ENCODE data around the gene COL6A3. TPM values are rescaled to one million over a fixed set of nuclear protein-coding genes. Genes with fewer than 3 reads are reported as not detected.
"Not testable (repeated sequence)": the region's sequence is repeated elsewhere in the genome, so short reads cannot be mapped to it uniquely, and the experiment has no call there.

The COL6A3 gene
- total RNA-seq, 1 experiment from 2014 or later = 1.2 TPM

- H3K27ac ChIP-seq (ENCODE audit: low read depth, low read length) = no peak overlapping the region
- DNase-seq (ENCODE audit: low read depth, low spot score) (no peak), ATAC-seq (no peak)
- H2AFZ ChIP-seq (ENCODE audit: low read depth, low read length, poor library complexity, severe bottlenecking) = no peak overlapping the region
- H3K27me3 ChIP-seq (ENCODE audit: insufficient read depth, low read length) = peaks cover 87% of the 10 kb centered on the region
- no peak for TF ChIP-seq TCF7L2 (IDR thresholded peaks at IDR 0.05; ENCODE audit: borderline replicate concordance, extremely low read depth, insufficient read depth, insufficient read length)
- no peak for TF ChIP-seq RAD21 (IDR thresholded peaks at IDR 0.05; ENCODE audit: low read depth)
- no peak for TF ChIP-seq ELF1 (IDR thresholded peaks at IDR 0.05; ENCODE audit: borderline replicate concordance, low read depth)
- no peak for TF ChIP-seq EGR1 (IDR thresholded peaks at IDR 0.05; ENCODE audit: low read depth)
- no peak for TF ChIP-seq CBX3 (IDR thresholded peaks at IDR 0.05; ENCODE audit: low read depth)
- TF ChIP-seq ZFX (IDR thresholded peaks at IDR 0.05) = no peak
- TF ChIP-seq JUND (IDR thresholded peaks at IDR 0.05) = no peak
- no peak for TF ChIP-seq ZNF274 (IDR thresholded peaks at IDR 0.05; ENCODE audit: low read depth, low read length)
- no peak for TF ChIP-seq SP1 (IDR thresholded peaks at IDR 0.05; ENCODE audit: low read depth)
- TF ChIP-seq POLR2A (IDR thresholded peaks at IDR 0.05; ENCODE audit: borderline replicate concordance, extremely low read depth, insufficient read depth, insufficient read length) = no peak
- no peak for TF ChIP-seq REST (IDR thresholded peaks at IDR 0.05; ENCODE audit: low read depth)
- TF ChIP-seq POLR2AphosphoS5 (IDR thresholded peaks at IDR 0.05; ENCODE audit: low read depth, low read length) = no peak
- TF ChIP-seq SRF (IDR thresholded peaks at IDR 0.05; ENCODE audit: low read depth) = no peak
- no peak for TF ChIP-seq EZH2 (IDR thresholded peaks at IDR 0.05)
- TF ChIP-seq YY1 (IDR thresholded peaks at IDR 0.05; ENCODE audit: extremely low read depth, insufficient replicate concordance, low read depth, low read length) = no peak
- no peak for TF ChIP-seq CEBPB (IDR thresholded peaks at IDR 0.05; ENCODE audit: low read depth)
- TF ChIP-seq MAX (IDR thresholded peaks at IDR 0.05) = no peak
- no peak for TF ChIP-seq SIN3A (IDR thresholded peaks at IDR 0.05; ENCODE audit: low read depth)
- TF ChIP-seq ZBTB33 (IDR thresholded peaks at IDR 0.05; ENCODE audit: extremely low read depth, insufficient replicate concordance, low read length) = no peak
- no peak for TF ChIP-seq EZH2phosphoT487 (IDR thresholded peaks at IDR 0.05; ENCODE audit: borderline replicate concordance)
- RAD21 ChIA-PET (ENCODE audit: low non-redundant PET in 1 of 2, low total read pairs in 2 of 2, uncharacterized antibody in 2 of 2, unreplicated experiment in 2 of 2) = no interaction called here
- CTCF ChIA-PET = no interaction called here
- H3K4me3 ChIP-seq (replicated peaks in 1 of 2; ENCODE audit: low read depth in 1 of 2, low read length in 2 of 2) = no peak overlapping the region
- intact Hi-C loops (cut with micrococcal nuclease) = no loop called here
- H3K4me1 ChIP-seq (ENCODE audit: control insufficient read depth in 1 of 2, insufficient read depth in 2 of 2, low read length in 2 of 2) = no peaks in the 10 kb centered on the region
- POLR2A ChIA-PET = no interaction called here
- no peaks in the 10 kb centered on the region for H4K20me1 ChIP-seq (ENCODE audit: insufficient read depth)
- no TSS peak for BruUV-seq (replicated peaks)
- H3K9me2 ChIP-seq (ENCODE audit: insufficient read depth) = no peaks in the 10 kb centered on the region
- no peaks in the 10 kb centered on the region for H3K79me2 ChIP-seq (ENCODE audit: insufficient read depth, low read length)
- no peaks in the 10 kb centered on the region for H3K9me3 ChIP-seq (ENCODE audit: control insufficient read depth in 1 of 2, insufficient read depth in 1 of 2, low read depth in 1 of 2, low read length in 2 of 2)
- no peak overlapping the region for H3K9ac ChIP-seq (ENCODE audit: low read length)
- no peak overlapping the region for H3K4me2 ChIP-seq (ENCODE audit: low read length)
- H3K36me3 ChIP-seq (ENCODE audit: control insufficient read depth in 1 of 2, insufficient read depth in 2 of 2, low read length in 2 of 2) = no peaks in the 10 kb centered on the region
These were observed 59.1 kb downstream of the COL6A3 start for GRCh38 chr2:237354892-237355291.

DNA sequence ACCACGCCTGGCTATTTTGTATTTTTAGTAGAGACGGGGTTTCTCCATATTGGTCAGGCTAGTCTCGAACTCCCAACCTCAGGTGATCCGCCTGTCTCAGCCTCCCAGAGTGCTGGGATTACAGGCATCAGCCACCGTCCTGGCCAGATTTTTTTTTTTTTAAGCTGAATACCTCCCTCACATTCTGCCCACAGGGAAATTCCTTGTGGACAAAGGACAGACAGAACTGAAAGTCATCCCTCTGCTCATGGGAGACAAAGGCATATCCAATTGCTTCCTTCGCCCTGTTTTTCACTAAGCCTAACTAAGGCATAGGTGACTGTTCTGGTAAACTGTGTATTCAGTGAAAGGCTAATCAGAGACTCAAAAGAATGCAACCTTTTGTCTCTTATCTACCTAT is 59.8 kb downstream of the COL6A3 start:
- CTCF ChIA-PET; POLR2A ChIA-PET; H3K4me2 ChIP-seq (ENCODE audit: low read length); H4K20me1 ChIP-seq (ENCODE audit: insufficient read depth); RAD21 ChIA-PET (ENCODE audit: low non-redundant PET in 1 of 2, low total read pairs in 2 of 2, uncharacterized antibody in 2 of 2, unreplicated experiment in 2 of 2); H3K9ac ChIP-seq (ENCODE audit: low read length); DNase-seq (ENCODE audit: low read depth, low spot score); H3K27ac ChIP-seq (ENCODE audit: low read depth, low read length); ATAC-seq; H3K79me2 ChIP-seq (ENCODE audit: insufficient read depth, low read length); H3K4me3 ChIP-seq (replicated peaks in 1 of 2; ENCODE audit: low read depth in 1 of 2, low read length in 2 of 2); intact Hi-C loops (cut with micrococcal nuclease); H3K4me1 ChIP-seq (ENCODE audit: control insufficient read depth in 1 of 2, insufficient read depth in 2 of 2, low read length in 2 of 2); H3K9me3 ChIP-seq (ENCODE audit: control insufficient read depth in 1 of 2, insufficient read depth in 1 of 2, low read depth in 1 of 2, low read length in 2 of 2); H2AFZ ChIP-seq (ENCODE audit: low read depth, low read length, poor library complexity, severe bottlenecking); BruUV-seq (replicated peaks); H3K36me3 ChIP-seq (ENCODE audit: control insufficient read depth in 1 of 2, insufficient read depth in 2 of 2, low read length in 2 of 2); H3K9me2 ChIP-seq (ENCODE audit: insufficient read depth): not testable (repeated sequence)
- H3K27me3 ChIP-seq (ENCODE audit: insufficient read depth, low read length) = peaks cover 87% of the 10 kb centered on the region
